ENCODE data around the gene MAD1L1.

The MAD1L1 gene

GRCh38 chr7:1892011-1892965 is 340.5 kb downstream of the MAD1L1 start:
- H3K27me3 ChIP-seq (ENCODE audit: low read length) = no peaks in the 10 kb centered on the region
- no peaks in the 10 kb centered on the region for H4K20me1 ChIP-seq (ENCODE audit: low read depth, low read length)
- no peaks in the 10 kb centered on the region for H3F3A ChIP-seq (ENCODE audit: insufficient read depth)
- no peaks in the 10 kb centered on the region; the same call in 1 of the 2 replicates for H3K9me3 ChIP-seq (ENCODE audit: insufficient read depth, low read length)
- H3K4me2 ChIP-seq (ENCODE audit: low read depth, low read length, poor library complexity, severe bottlenecking) = no peak overlapping the region
- no peaks in the 10 kb centered on the region for H3K9me2 ChIP-seq (replicated peaks; ENCODE audit: insufficient read depth, low read length)
- H3K36me3 ChIP-seq (ENCODE audit: low read length) = no peaks in the 10 kb centered on the region
- no peak overlapping the region for H2AFZ ChIP-seq (ENCODE audit: low read depth, low read length, severe bottlenecking)
- H3K4me3 ChIP-seq (ENCODE audit: insufficient read depth, low read length, poor library complexity, severe bottlenecking) = no peak overlapping the region
- H3K79me2 ChIP-seq (ENCODE audit: insufficient read depth, low read length) = no peaks in the 10 kb centered on the region
- H3K9ac ChIP-seq (ENCODE audit: low read length) = no peak overlapping the region
- TF ChIP-seq CTCF (IDR thresholded peaks at IDR 0.05; ENCODE audit: insufficient read depth, low read length, poor library complexity, severe bottlenecking) = no peak
- no peak for TF ChIP-seq EZH2phosphoT487 (conservative IDR thresholded peaks at IDR 0.05; ENCODE audit: low read length)
- H3K27ac ChIP-seq (ENCODE audit: low read depth, low read length) = no peak overlapping the region

GRCh38 chr7:1890289-1891235 is 342.2 kb downstream of the MAD1L1 start:
- Histone ChIP-seq H4K20me1 (ENCODE audit: low read depth, low read length) (no peaks in the 10 kb centered on the region), H3K79me2 (ENCODE audit: insufficient read depth, low read length) (no peaks in the 10 kb centered on the region), H3K27ac (ENCODE audit: low read depth, low read length) (no peak overlapping the region), H3F3A (ENCODE audit: insufficient read depth) (no peaks in the 10 kb centered on the region), H3K4me3 (ENCODE audit: insufficient read depth, low read length, poor library complexity, severe bottlenecking) (no peak overlapping the region), H3K9me3 (ENCODE audit: insufficient read depth, low read length) (no peaks in the 10 kb centered on the region; the same call in 1 of the 2 replicates), H3K27me3 (ENCODE audit: low read length) (no peaks in the 10 kb centered on the region), H3K36me3 (ENCODE audit: low read length) (no peaks in the 10 kb centered on the region), H3K9me2 (replicated peaks; ENCODE audit: insufficient read depth, low read length) (no peaks in the 10 kb centered on the region), H2AFZ (ENCODE audit: low read depth, low read length, severe bottlenecking) (no peak overlapping the region), H3K4me2 (ENCODE audit: low read depth, low read length, poor library complexity, severe bottlenecking) (no peak overlapping the region), H3K9ac (ENCODE audit: low read length) (no peak overlapping the region)
- TF ChIP-seq EZH2phosphoT487 (conservative IDR thresholded peaks at IDR 0.05; ENCODE audit: low read length) (no peak), CTCF (IDR thresholded peaks at IDR 0.05; ENCODE audit: insufficient read depth, low read length, poor library complexity, severe bottlenecking) (no peak)

GRCh38 chr7:1889556-1890181 is 343.1 kb downstream of the MAD1L1 start:
- Histone ChIP-seq H3K9me2 (replicated peaks; ENCODE audit: insufficient read depth, low read length) (no peaks in the 10 kb centered on the region), H3K27ac (ENCODE audit: low read depth, low read length) (no peak overlapping the region)

More at GRCh38 chr7:1889556-1890181, 343.1 kb downstream of the MAD1L1 start:
- TF ChIP-seq CTCF (IDR thresholded peaks at IDR 0.05; ENCODE audit: insufficient read depth, low read length, poor library complexity, severe bottlenecking) = no peak
- no peak for TF ChIP-seq EZH2phosphoT487 (conservative IDR thresholded peaks at IDR 0.05; ENCODE audit: low read length)
- Histone ChIP-seq H3F3A (ENCODE audit: insufficient read depth) (no peaks in the 10 kb centered on the region), H3K9me3 (ENCODE audit: insufficient read depth, low read length) (no peaks in the 10 kb centered on the region; the same call in 1 of the 2 replicates), H3K79me2 (ENCODE audit: insufficient read depth, low read length) (no peaks in the 10 kb centered on the region), H3K36me3 (ENCODE audit: low read length) (no peaks in the 10 kb centered on the region), H2AFZ (ENCODE audit: low read depth, low read length, severe bottlenecking) (no peak overlapping the region), H3K27me3 (ENCODE audit: low read length) (no peaks in the 10 kb centered on the region), H3K4me3 (ENCODE audit: insufficient read depth, low read length, poor library complexity, severe bottlenecking) (no peak overlapping the region), H4K20me1 (ENCODE audit: low read depth, low read length) (no peaks in the 10 kb centered on the region), H3K9ac (ENCODE audit: low read length) (no peak overlapping the region), H3K4me2 (ENCODE audit: low read depth, low read length, poor library complexity, severe bottlenecking) (no peak overlapping the region)
